AG09319 (cell line): ENCODE results near the gene PFN2.

ENCODE experiments used
- DNase-seq: peaks from one replicate; pipeline ENCODE4 v3.0.0-alpha.2; 2010; ENCODE audit warnings: low read depth; ENCODE audit errors: extremely low read depth
- TF ChIP-seq, protein P1 (sequence below): IDR thresholded peaks from 2 replicates; pipeline ENCODE4 v1.5.1; 2011; ENCODE audit warnings: low read depth, mild to moderate bottlenecking, inconsistent platforms, low read length, moderate library complexity

PFN2 gene

GRCh38 chr3:149970716-149971402, at the start of gene PFN2:
TSS of gene PFN2 (minus strand) at chr3:149970895. CDS start at chr3:149970856, 39 bp downstream.
- DNase-seq: peak; percentile 75
- TF ChIP-seq, protein P1, sequence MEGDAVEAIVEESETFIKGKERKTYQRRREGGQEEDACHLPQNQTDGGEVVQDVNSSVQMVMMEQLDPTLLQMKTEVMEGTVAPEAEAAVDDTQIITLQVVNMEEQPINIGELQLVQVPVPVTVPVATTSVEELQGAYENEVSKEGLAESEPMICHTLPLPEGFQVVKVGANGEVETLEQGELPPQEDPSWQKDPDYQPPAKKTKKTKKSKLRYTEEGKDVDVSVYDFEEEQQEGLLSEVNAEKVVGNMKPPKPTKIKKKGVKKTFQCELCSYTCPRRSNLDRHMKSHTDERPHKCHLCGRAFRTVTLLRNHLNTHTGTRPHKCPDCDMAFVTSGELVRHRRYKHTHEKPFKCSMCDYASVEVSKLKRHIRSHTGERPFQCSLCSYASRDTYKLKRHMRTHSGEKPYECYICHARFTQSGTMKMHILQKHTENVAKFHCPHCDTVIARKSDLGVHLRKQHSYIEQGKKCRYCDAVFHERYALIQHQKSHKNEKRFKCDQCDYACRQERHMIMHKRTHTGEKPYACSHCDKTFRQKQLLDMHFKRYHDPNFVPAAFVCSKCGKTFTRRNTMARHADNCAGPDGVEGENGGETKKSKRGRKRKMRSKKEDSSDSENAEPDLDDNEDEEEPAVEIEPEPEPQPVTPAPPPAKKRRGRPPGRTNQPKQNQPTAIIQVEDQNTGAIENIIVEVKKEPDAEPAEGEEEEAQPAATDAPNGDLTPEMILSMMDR: no peak

- no peak for DNase-seq
- TF ChIP-seq, protein P1: no peak
Measured at GRCh38 chr3:150015901-150016300, 45.2 kb upstream of the PFN2 start.

DNA sequence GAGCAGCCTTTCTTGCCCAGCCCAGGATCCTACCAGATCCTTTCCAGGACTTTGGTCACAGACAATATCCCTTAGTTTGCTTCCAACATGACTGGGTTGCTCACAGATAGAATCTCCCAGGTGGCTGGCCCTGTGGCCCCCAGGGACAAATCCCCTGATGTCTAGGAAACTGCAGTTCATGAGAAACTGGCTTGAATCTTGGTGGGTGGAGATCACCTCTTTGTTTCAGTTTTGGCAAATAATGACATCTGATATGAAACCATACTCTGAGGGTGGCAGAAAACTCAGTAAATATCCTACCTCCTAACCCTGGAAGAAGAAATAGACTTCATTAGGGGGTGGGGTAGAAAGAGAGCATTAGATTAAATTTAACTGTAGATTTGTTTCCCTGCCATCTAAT, 44.1 kb upstream of the PFN2 start:
- TF ChIP-seq, protein P1: no peak
- no peak for DNase-seq

- TF ChIP-seq, protein P1: no peak
- no peak for DNase-seq
Measured at GRCh38 chr3:150013801-150014200, 43.1 kb upstream of the PFN2 start.

- no peak for DNase-seq
Measured at GRCh38 chr3:150006794-150007193, 36.1 kb upstream of the PFN2 start.

GRCh38 chr3:150005243-150006112, 34.8 kb upstream of the PFN2 start:
- TF ChIP-seq, protein P1: no peak
- DNase-seq: no peak

More at GRCh38 chr3:150006794-150007193, 36.1 kb upstream of the PFN2 start:
- TF ChIP-seq, protein P1: no peak

DNA sequence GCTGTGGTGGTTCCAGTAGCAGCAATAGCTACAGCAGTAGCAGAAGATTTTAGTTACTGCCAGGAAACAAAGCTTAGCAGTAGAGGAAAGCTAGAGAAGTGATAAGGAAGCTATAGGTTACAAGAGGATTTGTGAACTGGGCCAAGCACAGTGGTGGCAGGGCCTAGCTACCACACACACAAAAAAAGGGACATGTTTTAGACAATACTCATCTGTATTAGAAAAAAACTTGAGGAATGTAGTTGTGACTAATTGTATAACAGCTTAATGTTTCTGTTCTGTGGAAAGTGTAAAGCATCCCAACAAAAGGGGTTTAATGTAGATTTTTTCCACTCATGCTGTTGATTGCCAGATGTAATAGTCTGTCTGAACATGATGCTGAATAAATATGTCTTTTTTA, 29.9 kb upstream of the PFN2 start:
- TF ChIP-seq, protein P1: no peak

More for the DNA sequence above, 29.9 kb upstream of the PFN2 start:
- DNase-seq: no peak
